ENCODE results near the gene RGS9BP.

RGS9BP gene

GRCh38 chr19:32669310-32669709 is 6.3 kb upstream of the RGS9BP start:
- DNase-seq = peak in 2 of 10 donors; percentile 66 to 73
- intact Hi-C loops (cut with DNase I) = no loop called here

DNA sequence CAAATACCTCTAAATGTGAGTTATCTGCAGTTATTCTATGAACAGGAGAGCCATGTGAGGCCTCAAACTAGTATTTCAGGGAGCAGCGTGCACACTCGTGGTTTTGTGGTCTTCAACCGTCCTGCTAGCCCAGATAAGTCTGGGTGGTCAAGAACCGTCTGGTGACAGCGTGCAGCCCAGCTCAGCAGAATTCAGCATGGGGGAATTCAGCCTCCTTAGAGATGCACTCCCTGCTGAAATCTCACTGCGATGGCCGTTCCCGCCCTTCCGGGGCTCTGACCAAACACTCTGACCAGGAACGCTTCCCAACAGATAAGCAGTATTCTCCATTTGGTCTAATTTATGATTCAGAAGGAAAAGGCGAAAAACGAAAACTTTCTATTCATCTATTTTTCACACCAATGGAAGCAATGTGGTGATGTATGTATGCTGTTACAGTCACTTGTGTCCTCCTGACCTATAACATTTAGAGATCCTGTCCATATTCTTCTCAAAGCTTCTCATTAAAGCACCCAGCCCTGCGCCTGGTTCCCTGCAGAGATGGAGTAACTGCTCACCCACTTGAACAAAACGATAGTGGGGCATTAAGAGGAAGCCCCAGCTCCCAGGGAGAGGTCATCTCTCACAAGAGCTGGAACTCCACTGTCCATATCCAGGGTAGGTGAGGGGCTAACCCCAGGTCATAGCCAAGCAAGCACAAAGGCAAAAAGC is 3.6 kb upstream of the RGS9BP start:
- DNase-seq = no peak
- intact Hi-C loops (cut with DNase I) = loop anchor here (10.0 kb wide), 2 partner anchors 87 to 303 kb away; partner anchors contain the start of genes CEP89, FAAP24 and PDCD5

DNA sequence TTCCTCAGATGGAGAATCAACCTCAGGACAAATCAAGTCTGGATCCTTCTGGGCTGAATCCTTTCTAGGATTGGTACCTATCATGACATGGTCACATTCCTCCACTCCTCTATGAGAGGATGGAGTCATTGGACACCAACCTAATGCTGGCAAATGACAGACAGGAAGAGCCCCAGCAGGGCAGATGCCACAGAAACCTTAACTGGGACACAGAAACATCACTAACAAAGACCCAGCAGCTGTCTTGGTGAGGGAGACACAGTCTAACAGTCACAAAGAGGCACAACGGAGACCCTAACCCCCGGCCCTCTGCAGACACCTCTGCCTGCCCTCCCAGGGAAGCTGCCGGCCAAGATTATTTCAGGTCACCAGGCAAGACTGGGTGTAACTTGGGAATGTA is 2.8 kb upstream of the RGS9BP start:
- DNase-seq = no peak
- intact Hi-C loops (cut with DNase I) = loop anchor here (10.0 kb wide), 2 partner anchors 88 to 302 kb away; partner anchors contain the start of genes CEP89, FAAP24 and PDCD5

DNA sequence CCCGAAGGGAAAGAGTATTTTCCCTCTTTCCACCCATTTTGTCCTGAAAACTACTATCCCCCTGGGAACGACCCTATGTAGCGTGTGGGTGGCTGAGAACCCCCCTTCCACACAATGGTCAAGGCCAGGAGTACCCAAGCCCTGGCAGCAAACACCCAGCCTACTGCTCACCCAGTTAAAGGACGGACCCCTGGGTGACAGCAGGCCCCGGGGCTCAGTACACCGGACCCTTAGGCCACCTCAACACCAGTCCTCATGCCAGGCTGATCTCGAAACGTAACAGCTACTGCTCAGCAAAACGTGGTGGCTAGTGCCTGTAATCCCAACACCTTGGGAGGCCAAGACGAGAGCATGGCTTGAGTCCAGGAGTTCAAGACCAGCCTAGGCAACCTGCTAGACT is 2.1 kb upstream of the RGS9BP start:
- no peak for DNase-seq
- intact Hi-C loops (cut with DNase I) = loop anchor here (10.0 kb wide), 2 partner anchors 89 to 301 kb away; partner anchors contain the start of genes CEP89, FAAP24 and PDCD5

DNA sequence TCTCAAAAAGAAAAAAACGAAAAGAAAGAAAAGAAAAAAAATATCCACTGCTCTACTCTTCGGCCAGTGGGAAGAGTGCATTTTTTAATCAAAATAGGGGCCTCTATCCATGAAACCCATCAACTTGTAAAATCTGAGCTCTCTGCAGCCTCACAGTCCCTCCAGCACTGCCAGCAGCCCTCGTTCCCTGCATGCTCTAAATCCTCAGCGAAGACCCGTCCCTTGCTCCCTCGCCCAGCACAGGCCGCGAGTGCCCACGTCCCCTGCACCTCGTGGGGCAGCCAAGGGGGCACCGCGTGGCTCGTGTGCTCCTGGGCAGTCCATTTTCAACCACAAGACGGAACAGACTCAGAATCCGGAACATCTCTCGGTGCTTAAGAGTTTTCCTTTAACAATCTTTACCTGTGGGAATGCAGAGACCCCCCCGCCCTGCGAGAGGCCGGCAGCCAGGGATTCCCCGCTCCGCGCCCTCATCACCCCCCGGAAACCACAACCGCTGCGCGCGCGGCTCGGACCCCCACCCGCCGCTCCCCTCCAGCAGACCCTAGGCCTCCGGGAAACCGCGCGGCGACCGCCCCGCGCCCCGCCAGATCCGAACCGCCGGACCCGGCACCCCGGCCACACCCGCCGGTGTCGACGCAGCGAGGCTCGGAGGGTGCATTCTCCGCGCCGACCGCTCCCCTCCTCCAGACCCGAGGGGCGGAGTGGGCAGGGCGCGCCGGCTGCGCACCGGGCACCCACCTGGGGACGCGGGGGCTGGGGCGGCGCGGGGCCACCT is 1.3 kb upstream of the RGS9BP start:
- no peak for DNase-seq
- intact Hi-C loops (cut with DNase I) = loop anchor here (2.0 to 10.0 kb wide), 3 partner anchors 16 to 300 kb away; partner anchors contain the start of genes CEP89, FAAP24, NUDT19 and PDCD5

- intact Hi-C loops (cut with DNase I) = loop anchor here (2.0 to 10.0 kb wide), 3 partner anchors 16 to 300 kb away; partner anchors contain the start of genes CEP89, FAAP24, NUDT19 and PDCD5
- peak; percentile 95 to 100 (median 98) for DNase-seq
Measured at GRCh38 chr19:32674931-32675719, 523 bp upstream of the RGS9BP start, which contains the start of gene ANKRD27. TSS of gene ANKRD27 (minus strand) at chr19:32675180. CDS start at chr19:32659015, 16,165 bp downstream.

DNA sequence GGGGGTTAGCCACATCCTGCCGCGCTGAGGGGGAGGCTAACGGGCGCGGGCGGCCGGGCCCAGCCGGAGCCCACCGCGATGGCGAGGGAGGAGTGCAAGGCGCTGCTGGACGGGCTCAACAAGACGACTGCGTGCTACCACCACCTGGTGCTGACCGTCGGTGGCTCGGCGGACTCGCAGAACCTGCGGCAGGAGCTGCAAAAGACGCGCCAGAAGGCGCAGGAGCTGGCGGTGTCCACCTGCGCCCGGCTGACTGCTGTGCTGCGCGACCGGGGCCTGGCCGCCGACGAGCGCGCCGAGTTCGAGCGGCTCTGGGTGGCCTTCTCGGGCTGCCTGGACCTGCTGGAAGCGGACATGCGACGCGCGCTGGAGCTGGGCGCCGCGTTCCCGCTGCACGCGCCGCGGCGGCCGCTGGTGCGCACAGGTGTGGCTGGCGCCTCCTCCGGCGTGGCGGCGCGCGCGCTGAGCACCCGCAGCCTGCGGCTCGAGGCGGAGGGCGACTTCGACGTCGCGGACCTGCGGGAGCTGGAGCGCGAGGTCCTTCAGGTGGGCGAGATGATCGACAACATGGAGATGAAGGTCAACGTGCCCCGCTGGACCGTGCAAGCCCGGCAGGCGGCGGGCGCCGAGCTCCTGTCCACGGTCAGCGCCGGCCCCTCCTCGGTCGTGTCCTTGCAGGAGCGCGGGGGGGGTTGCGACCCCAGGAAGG is 692 bp downstream of the RGS9BP start:
- intact Hi-C loops (cut with DNase I) = loop anchor here (10.0 kb wide), 2 partner anchors 92 to 298 kb away; partner anchors contain the start of genes CEP89, FAAP24 and PDCD5
- peak in 2 of 10 donors; percentile 79 to 82 for DNase-seq

DNA sequence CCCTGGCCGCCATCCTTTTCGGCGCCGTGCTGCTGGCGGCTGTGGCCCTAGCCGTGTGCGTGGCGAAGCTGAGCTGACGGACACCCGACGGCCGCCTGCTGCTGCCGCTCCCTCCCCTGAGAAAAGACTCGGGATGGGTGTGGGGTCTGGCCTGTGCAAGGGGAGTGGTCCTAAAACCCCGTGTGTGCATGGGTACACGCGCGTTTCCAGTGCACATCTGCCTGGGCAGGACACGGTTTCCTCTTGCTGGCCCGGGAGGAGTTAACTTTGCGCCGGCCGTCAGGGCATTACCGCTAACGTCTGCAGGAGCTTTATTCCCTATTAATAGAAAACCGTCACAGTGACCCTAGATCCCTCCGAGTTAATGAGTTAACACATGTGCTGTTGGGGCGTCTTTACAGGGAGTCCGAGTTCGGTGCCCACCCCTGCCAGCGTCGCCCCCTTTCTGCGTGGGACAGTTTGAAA is 1.3 kb downstream of the RGS9BP start:
- intact Hi-C loops (cut with DNase I) = loop anchor here (10.0 kb wide), 2 partner anchors 92 to 298 kb away; partner anchors contain the start of genes CEP89, FAAP24 and PDCD5
- DNase-seq = no peak

DNA sequence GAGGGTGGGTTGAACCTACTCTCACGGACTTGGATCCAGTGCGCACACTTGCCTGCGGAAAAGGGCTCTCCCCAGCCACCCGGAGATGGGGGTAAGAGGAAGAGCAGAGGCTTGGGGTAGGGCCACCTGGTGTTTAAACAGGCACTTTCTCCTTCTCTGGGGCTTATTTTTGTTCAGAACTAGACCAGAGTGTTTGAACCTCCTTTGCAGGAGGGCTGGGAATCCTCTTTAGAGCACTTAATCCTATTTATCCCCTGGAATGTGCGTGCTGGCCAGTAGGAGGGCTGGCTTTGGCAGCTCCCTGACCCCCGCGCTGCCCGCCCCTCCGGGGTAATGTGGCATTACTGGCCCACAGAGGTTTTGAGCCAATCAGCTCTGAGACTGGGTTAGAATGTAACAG is 2.0 kb downstream of the RGS9BP start:
- intact Hi-C loops (cut with DNase I) = loop anchor here (10.0 kb wide), 2 partner anchors 93 to 297 kb away; partner anchors contain the start of genes CEP89, FAAP24 and PDCD5
- no peak for DNase-seq

DNA sequence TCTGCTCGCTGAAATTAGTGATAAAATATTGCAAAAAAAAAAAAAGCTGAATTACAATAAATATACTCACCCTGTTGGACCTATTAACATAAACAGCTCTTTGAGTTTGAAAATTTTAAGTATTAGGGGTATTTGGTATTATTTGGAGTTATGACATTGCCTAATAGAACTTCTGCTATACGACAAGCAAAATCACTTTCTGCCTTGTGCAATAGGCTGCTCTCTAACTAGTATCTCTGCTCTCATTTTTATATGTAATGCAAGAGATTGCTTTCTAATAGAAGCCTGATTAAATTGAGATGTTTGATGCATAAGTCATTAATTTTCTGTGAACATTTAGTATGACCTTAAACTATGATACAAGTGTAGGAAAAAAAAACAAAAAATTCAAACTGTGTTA is 5.3 kb downstream of the RGS9BP start:
- DNase-seq = no peak
- intact Hi-C loops (cut with DNase I) = no loop called here

GRCh38 chr19:32682317-32682716 is 6.7 kb downstream of the RGS9BP start:
- no peak for DNase-seq
- intact Hi-C loops (cut with DNase I) = no loop called here

- DNase-seq = no peak
- intact Hi-C loops (cut with DNase I) = no loop called here
Measured at GRCh38 chr19:32686847-32687475, 11.3 kb downstream of the RGS9BP start.

GRCh38 chr19:32687681-32688080 is 12.0 kb downstream of the RGS9BP start:
- intact Hi-C loops (cut with DNase I) = no loop called here

GRCh38 chr19:32688311-32688710 is 12.7 kb downstream of the RGS9BP start:
- DNase-seq = no peak
- intact Hi-C loops (cut with DNase I) = no loop called here

More at GRCh38 chr19:32687681-32688080, 12.0 kb downstream of the RGS9BP start:
- DNase-seq = no peak

DNA sequence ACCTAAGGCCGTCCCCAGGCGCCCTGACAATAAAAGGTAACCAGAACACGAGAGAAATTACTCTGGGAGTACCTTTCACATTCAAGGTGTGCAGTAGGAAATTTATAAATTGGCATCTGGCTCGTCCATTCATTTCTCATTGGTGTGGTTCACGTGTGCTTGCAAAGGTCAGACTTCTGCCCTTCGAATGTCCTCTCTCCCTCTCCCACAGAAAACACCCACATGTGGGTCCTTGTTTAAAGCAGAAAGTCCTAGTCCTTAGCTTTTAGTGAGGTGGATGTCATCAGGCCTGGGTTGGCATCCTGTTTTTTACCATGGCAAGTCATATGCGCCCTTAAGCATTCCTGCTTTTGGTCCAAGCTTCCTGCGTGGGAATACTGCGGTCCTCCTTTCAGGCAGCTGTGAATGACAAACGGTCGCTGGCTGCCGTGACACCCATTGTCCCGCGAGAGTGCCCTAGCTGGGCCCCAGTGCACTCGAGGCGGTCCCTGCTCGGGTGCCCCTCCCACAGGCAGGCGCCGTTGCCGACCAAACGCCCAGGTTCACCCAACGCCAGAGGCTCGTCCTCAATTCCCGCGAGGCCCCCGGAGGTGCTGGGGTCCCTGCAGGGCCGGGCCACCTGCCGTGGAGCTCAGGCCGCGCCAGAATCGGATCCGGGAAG is 15.8 kb downstream of the RGS9BP start, which contains the start of gene NUDT19:
Gene NUDT19, plus strand, starts transcription at position 531 of the 661 bp plus-strand sequence. CDS start 140 bp downstream, outside the sequence.
- DNase-seq = peak; percentile 70 to 97 (median 86)
- intact Hi-C loops (cut with DNase I) = loop anchor here (2.0 kb wide), 1 partner anchor 17 kb away; the partner anchor contains the start of genes ANKRD27 and RGS9BP

GRCh38 chr19:32691952-32692726 is 16.5 kb downstream of the RGS9BP start:
- intact Hi-C loops (cut with DNase I) = loop anchor here (2.0 kb wide), 1 partner anchor 17 kb away; the partner anchor contains the start of genes ANKRD27 and RGS9BP
- peak; percentile 41 to 95 (median 62) for DNase-seq

DNA sequence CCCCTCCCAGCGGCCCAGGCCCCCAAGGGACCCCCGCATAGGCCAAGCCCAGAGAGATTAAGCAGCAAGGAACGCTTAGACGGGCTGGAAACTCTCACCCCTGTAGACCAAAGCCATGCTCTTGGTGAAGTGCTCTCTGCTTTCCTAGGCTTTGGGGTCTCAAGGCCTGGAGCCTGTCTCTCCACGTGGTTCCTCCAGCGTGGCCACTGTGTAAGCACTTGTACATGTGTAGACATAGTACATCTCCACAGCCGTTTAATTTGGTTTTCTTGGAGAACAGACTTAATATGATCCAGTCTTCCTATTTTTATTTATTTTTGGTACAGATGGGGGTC is 17.0 kb downstream of the RGS9BP start:
- no peak for DNase-seq
- intact Hi-C loops (cut with DNase I) = no loop called here
